ENCODE data around the gene PYROXD2.

Gene PYROXD2

GRCh38 chr10:98414932-98415730 lies at the start of gene PYROXD2:
Gene PYROXD2 (minus strand): TSS chr10:98415182. CDS start chr10:98415135, 47 bp downstream.
- peak within 1 kb of the TSS; percentile 89 for H3K4me3 ChIP-seq (ENCODE audit: low read length)
- TF ChIP-seq, protein P1, sequence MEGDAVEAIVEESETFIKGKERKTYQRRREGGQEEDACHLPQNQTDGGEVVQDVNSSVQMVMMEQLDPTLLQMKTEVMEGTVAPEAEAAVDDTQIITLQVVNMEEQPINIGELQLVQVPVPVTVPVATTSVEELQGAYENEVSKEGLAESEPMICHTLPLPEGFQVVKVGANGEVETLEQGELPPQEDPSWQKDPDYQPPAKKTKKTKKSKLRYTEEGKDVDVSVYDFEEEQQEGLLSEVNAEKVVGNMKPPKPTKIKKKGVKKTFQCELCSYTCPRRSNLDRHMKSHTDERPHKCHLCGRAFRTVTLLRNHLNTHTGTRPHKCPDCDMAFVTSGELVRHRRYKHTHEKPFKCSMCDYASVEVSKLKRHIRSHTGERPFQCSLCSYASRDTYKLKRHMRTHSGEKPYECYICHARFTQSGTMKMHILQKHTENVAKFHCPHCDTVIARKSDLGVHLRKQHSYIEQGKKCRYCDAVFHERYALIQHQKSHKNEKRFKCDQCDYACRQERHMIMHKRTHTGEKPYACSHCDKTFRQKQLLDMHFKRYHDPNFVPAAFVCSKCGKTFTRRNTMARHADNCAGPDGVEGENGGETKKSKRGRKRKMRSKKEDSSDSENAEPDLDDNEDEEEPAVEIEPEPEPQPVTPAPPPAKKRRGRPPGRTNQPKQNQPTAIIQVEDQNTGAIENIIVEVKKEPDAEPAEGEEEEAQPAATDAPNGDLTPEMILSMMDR (conservative IDR thresholded peaks at IDR 0.05; ENCODE audit: low read length): no peak
- peak; percentile 94 for DNase-seq (ENCODE audit: low read depth)

DNA sequence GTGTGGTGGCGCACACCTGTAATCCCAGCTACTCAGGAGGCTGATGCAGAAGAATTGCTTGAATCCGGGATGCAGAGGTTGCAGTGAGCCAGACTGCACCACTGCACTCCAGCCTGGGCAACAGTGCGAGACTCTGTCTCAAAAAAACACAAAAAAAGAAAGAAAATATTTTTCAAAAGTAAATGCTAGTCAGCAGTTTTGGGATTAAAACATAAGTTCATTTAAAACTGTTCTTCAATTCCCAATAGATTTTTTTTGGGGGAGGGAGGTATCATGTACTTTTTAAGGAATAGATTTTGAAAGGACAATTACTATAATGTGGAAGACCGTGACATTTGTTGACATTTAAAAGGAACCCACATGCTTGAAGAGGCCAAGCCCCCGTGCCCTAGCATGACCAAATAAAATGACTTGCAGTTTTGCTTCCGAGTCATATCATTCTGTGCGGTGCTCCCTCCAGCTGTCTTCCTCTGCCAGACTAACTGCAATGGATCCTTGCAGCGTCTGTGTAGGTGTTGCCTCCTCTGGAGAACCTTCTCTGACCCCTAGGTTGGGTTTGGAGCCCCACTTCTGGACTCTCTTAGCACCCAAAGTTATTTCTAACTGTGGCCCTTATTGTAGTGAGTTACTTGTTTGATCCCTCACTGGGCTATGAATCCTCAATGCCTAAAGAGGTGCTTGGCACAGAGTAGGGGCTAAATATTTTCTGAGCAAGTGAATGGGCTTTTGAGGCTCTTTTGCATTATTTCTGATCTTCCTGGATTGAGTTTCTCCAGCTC lies 49.2 kb upstream of the PYROXD2 start:
- H3K4me3 ChIP-seq (ENCODE audit: low read length): no peak overlapping the region
- TF ChIP-seq, protein P1 (conservative IDR thresholded peaks at IDR 0.05; ENCODE audit: low read length): no peak
- DNase-seq (ENCODE audit: low read depth): no peak

- no peak overlapping the region for H3K4me3 ChIP-seq (ENCODE audit: low read length)
- DNase-seq (ENCODE audit: low read depth): no peak
- TF ChIP-seq, protein P1 (conservative IDR thresholded peaks at IDR 0.05; ENCODE audit: low read length): no peak
Observed at GRCh38 chr10:98463016-98463415, 48.0 kb upstream of the PYROXD2 start.

DNA sequence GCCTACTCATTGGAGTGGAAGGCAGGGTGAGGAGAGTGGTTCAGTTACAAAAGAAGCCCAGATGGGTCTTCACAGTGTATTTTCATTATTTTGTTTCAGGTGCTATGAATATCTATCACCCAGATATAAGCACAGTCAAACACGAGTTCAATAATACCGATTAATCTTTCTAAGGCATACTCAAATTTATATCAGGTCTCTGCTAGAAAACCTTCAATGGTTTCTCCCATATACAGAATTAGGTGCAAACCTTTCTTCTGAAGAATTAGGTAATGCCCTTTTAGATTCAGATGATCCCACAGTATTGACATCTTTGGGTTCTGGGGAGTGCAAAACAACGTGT lies 46.5 kb upstream of the PYROXD2 start:
- no peak for DNase-seq (ENCODE audit: low read depth)
- TF ChIP-seq, protein P1 (conservative IDR thresholded peaks at IDR 0.05; ENCODE audit: low read length): no peak
- H3K4me3 ChIP-seq (ENCODE audit: low read length): no peak overlapping the region

GRCh38 chr10:98460837-98461499 lies 46.0 kb upstream of the PYROXD2 start:
- DNase-seq (ENCODE audit: low read depth): peak; percentile 87

GRCh38 chr10:98458809-98459784 lies 44.1 kb upstream of the PYROXD2 start:
- DNase-seq (ENCODE audit: low read depth): no peak
- H3K4me3 ChIP-seq (ENCODE audit: low read length): no peak overlapping the region
- TF ChIP-seq, protein P1 (conservative IDR thresholded peaks at IDR 0.05; ENCODE audit: low read length): no peak

More at GRCh38 chr10:98460837-98461499, 46.0 kb upstream of the PYROXD2 start:
- TF ChIP-seq, protein P1 (conservative IDR thresholded peaks at IDR 0.05; ENCODE audit: low read length): no peak
- no peak overlapping the region for H3K4me3 ChIP-seq (ENCODE audit: low read length)

Measured in AG10803 (cell line).